ENCODE results near the gene CADM1. TPM values are rescaled to one million over a fixed set of nuclear protein-coding genes. Genes with fewer than 3 reads are reported as not detected.

The CADM1 gene
- total and polyA plus RNA-seq, 2 donors (not counting 3 experiments of a cell fraction or from before 2014, with no cell fraction given), result 0.52 to 2.6 TPM

DNA sequence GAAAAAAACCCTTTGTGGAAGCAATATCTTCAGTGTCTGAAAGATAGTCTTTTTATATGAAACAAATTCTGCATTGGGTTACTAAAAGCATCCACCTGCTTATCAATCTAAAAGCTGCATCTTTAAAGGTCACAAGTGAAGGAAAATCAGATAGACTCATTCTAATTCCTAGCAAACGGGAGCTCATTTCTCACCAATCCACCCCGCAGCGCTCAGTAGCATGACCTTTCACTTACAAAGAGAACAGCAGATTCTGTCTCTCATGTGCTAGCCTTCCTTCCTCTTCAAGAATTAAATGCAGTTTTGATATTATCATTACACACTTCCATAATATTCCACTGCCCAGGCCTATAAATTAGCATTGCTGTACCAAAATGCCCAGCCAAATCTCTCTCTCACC lies 212.9 kb downstream of the CADM1 start:
- intact Hi-C loops (cut with micrococcal nuclease), result loop anchor here (2.0 to 5.0 kb wide), 2 partner anchors 69 to 213 kb away; partner anchors contain the start of gene CADM1
- Histone ChIP-seq H3K27ac (ENCODE audit: insufficient read depth, low read depth, low read length) (peak overlapping the region; percentile 87), H3K27me3 (ENCODE audit: control insufficient read depth in 2 of 2, insufficient read depth in 2 of 2, low read length in 2 of 2) (no peaks in the 10 kb centered on the region), H3K36me3 (ENCODE audit: control insufficient read depth in 2 of 2, extremely low read depth in 1 of 2, insufficient read depth in 2 of 2, low read length in 2 of 2) (no peaks in the 10 kb centered on the region), H3K4me3 (replicated peaks in 1 of 3; ENCODE audit: insufficient read depth in 1 of 3, low read depth in 1 of 3, low read length in 3 of 3) (peak overlapping the region in 1 of 3 experiments; percentile 34), H3K9me3 (replicated peaks; ENCODE audit: control insufficient read depth, insufficient read depth, low read length) (no peaks in the 10 kb centered on the region), H3K9ac (replicated peaks; ENCODE audit: extremely low read depth, insufficient read depth, low read length) (peak overlapping the region; percentile 57), H3K79me2 (ENCODE audit: control insufficient read depth, insufficient read depth, low read length) (no peaks in the 10 kb centered on the region), H3K9me1 (replicated peaks; ENCODE audit: control insufficient read depth, extremely low read depth, insufficient read depth, low read length) (no peaks in the 10 kb centered on the region), H3K4me2 (ENCODE audit: insufficient read depth, low read length) (peak overlapping the region; percentile 94), H4K20me1 (replicated peaks; ENCODE audit: control insufficient read depth, extremely low read depth, insufficient read depth, low read length) (no peaks in the 10 kb centered on the region), H3K4me1 (ENCODE audit: control insufficient read depth, extremely low read depth, insufficient read depth, low read length) (peaks cover 31% of the 10 kb centered on the region), H2AFZ (ENCODE audit: low read depth, low read length) (peak overlapping the region; percentile 68)
- dilution Hi-C loops (cut with MboI; ENCODE audit: extremely low pct_ligation_motif_present, low sequenced_read_pairs), result no loop called here
- BruUV-seq (replicated peaks), result no TSS peak
- DNase-seq (ENCODE audit: low read depth, low spot score), result no peak
- ChIA-PET POLR2A (no interaction called here), CTCF (interaction anchor here (0.9 to 1.7 kb wide), 7 partner anchors 10 to 517 kb away, joined by 3 to 9 read pairs (median 3); no protein-coding TSS in a partner anchor)
- TF ChIP-seq GATA2 (IDR thresholded peaks at IDR 0.05; ENCODE audit: insufficient read depth, insufficient read length, low read depth, low read length), result no peak
- no peak for TF ChIP-seq POLR2A (IDR thresholded peaks at IDR 0.05; ENCODE audit: low read depth, low read length)
- TF ChIP-seq JUN (IDR thresholded peaks at IDR 0.05; ENCODE audit: borderline replicate concordance, insufficient read depth, insufficient read length, low read depth), result no peak
- no peak for TF ChIP-seq MAX (IDR thresholded peaks at IDR 0.05; ENCODE audit: insufficient read depth, insufficient read length)
- no peak for TF ChIP-seq FOS (IDR thresholded peaks at IDR 0.05; ENCODE audit: borderline replicate concordance, insufficient read depth, low read length)
- TF ChIP-seq EZH2 (IDR thresholded peaks at IDR 0.05; ENCODE audit: borderline replicate concordance, low read depth, low read length, severe bottlenecking), result no peak
- no peak for TF ChIP-seq CTCF (IDR thresholded peaks at IDR 0.05; ENCODE audit: extremely low read depth in 1 of 2, insufficient read depth in 1 of 2, low read depth in 1 of 2, low read length in 2 of 2)
- no peak for TF ChIP-seq MYC (IDR thresholded peaks at IDR 0.05; ENCODE audit: low read depth, low read length)
- no peak for TF ChIP-seq POLR2AphosphoS5 (IDR thresholded peaks at IDR 0.05; ENCODE audit: insufficient read depth, low read depth, low read length)
- FAIRE-seq, result no peak
